HepG2 (cell line): ENCODE data around the gene HLF. TPM values are rescaled to one million over a fixed set of nuclear protein-coding genes. Genes with fewer than 3 reads are reported as not detected.
A peak's percentile ranks its signal among the peaks of the same experiment; 100 is the strongest.

ENCODE experiments used
- ADNP ChIP-seq: sonication (generic); formaldehyde crosslinking; IDR thresholded peaks from 2 replicates; pipeline ENCODE4 v1.4.0; 2020; ENCODE audit warnings: missing genetic modification reagents
- AKNA ChIP-seq: sonication (generic); formaldehyde crosslinking; IDR thresholded peaks from 2 replicates; pipeline ENCODE4 v1.4.0; 2020; ENCODE audit warnings: missing genetic modification reagents, borderline replicate concordance
- KLF9 ChIP-seq: IDR thresholded peaks from 2 replicates; pipeline ENCODE4 v1.6.1; 2016; ENCODE audit warnings: low read depth
- MZF1 ChIP-seq: sonication (generic); formaldehyde crosslinking; IDR thresholded peaks from 2 replicates; pipeline ENCODE4 v1.8.1; 2023; ENCODE audit warnings: mild to moderate bottlenecking, missing genetic modification reagents, borderline replicate concordance
- NCOR1 ChIP-seq: fragments of 200-600 bp; sonication (generic); IDR thresholded peaks from 2 replicates; pipeline ENCODE4 v1.7.0; 2017; ENCODE audit warnings: antibody characterized with exemption, low read length, borderline replicate concordance
- NR2F1 ChIP-seq, 2 experiments: fragments of 450-650 bp in 1 of 2; formaldehyde crosslinking in 1 of 2; IDR thresholded peaks; 2 replicates each; pipeline versions ENCODE4 v1.5.0 to v1.6.1; 2016 to 2020; ENCODE audit warnings: mild to moderate bottlenecking in 1 of 2, missing compliant biosample characterization in 1 of 2, missing genetic modification reagents in 1 of 2, moderate library complexity in 1 of 2
- NRL ChIP-seq: sonication (generic); formaldehyde crosslinking; IDR thresholded peaks from 2 replicates; pipeline ENCODE4 v1.5.0; 2020; ENCODE audit warnings: missing genetic modification reagents, mild to moderate bottlenecking, moderate library complexity, borderline replicate concordance
- RARG ChIP-seq: sonication (generic); formaldehyde crosslinking; IDR thresholded peaks from 2 replicates; pipeline ENCODE4 v1.4.0; 2020; ENCODE audit warnings: low read depth, mild to moderate bottlenecking, missing genetic modification reagents
- REXO4 ChIP-seq: sonication (generic); formaldehyde crosslinking; IDR thresholded peaks from 2 replicates; pipeline ENCODE4 v1.8.0; 2022; ENCODE audit warnings: missing genetic modification reagents, mild to moderate bottlenecking, borderline replicate concordance
- TP53 ChIP-seq: sonication (generic); formaldehyde crosslinking; conservative IDR thresholded peaks from 2 replicates; pipeline ENCODE4 v1.4.0; 2020; ENCODE audit warnings: missing genetic modification reagents
- ZFP41 ChIP-seq: sonication (generic); formaldehyde crosslinking; IDR thresholded peaks from 2 replicates; pipeline ENCODE4 v1.4.0; 2020; ENCODE audit warnings: mild to moderate bottlenecking, missing genetic modification reagents, borderline replicate concordance
- ZFY ChIP-seq: sonication (generic); formaldehyde crosslinking; IDR thresholded peaks from 2 replicates; pipeline ENCODE4 v1.4.0; 2020; ENCODE audit warnings: missing genetic modification reagents
- ZNF124 ChIP-seq: sonication (generic); formaldehyde crosslinking; IDR thresholded peaks from 2 replicates; pipeline ENCODE4 v1.4.0; 2020; ENCODE audit warnings: missing genetic modification reagents
- ZNF687 ChIP-seq: sonication (generic); formaldehyde crosslinking; IDR thresholded peaks from 2 replicates; pipeline ENCODE4 v1.5.1; 2020; ENCODE audit warnings: mild to moderate bottlenecking, missing genetic modification reagents, moderate library complexity
- polyA plus RNA-seq, 8 experiments: library from polyadenylated mRNA; depleted of rRNA in 3 of 8; stranded (reverse) in 7 of 8; unstranded in 1 of 8; fragments of >200 nt; fragmentation: Illumina TruSeq in 4 of 8; extraction: Trizol in 4 of 8; gene quantifications; 2 replicates each; pipeline versions ENCODE4 v1.2.1 to v1.2.3, GENCODE V29; 2011 to 2016; ENCODE audit warnings: low read depth in 4 of 8, missing spikeins in 1 of 8, mixed read lengths in 1 of 8; ENCODE audit not compliant: insufficient read depth in 1 of 8
- total RNA-seq, 5 experiments: library from RNA; depleted of rRNA; stranded (reverse); fragments of >200 nt; fragmentation: Illumina TruSeq; extraction: Trizol; gene quantifications; 2 replicates each; pipeline ENCODE4 v1.2.3, GENCODE V29; 2016; ENCODE audit warnings: low read depth in 1 of 5
- TF ChIP-seq, protein P1 (sequence below): sonication (generic); formaldehyde crosslinking; IDR thresholded peaks from 2 replicates; pipeline ENCODE4 v1.5.1; 2020; ENCODE audit warnings: mild to moderate bottlenecking, missing genetic modification reagents, moderate library complexity
- TF ChIP-seq, protein P2 (sequence below): sonication (generic); formaldehyde crosslinking; IDR thresholded peaks from 2 replicates; pipeline ENCODE4 v1.8.1; 2023; ENCODE audit warnings: mild to moderate bottlenecking, missing genetic modification reagents

The HLF gene
- total and polyA plus RNA-seq, 2 of the 13 experiments (the other 11 are each of a cell fraction or from before 2014, with no cell fraction given): 202 to 346 TPM

DNA sequence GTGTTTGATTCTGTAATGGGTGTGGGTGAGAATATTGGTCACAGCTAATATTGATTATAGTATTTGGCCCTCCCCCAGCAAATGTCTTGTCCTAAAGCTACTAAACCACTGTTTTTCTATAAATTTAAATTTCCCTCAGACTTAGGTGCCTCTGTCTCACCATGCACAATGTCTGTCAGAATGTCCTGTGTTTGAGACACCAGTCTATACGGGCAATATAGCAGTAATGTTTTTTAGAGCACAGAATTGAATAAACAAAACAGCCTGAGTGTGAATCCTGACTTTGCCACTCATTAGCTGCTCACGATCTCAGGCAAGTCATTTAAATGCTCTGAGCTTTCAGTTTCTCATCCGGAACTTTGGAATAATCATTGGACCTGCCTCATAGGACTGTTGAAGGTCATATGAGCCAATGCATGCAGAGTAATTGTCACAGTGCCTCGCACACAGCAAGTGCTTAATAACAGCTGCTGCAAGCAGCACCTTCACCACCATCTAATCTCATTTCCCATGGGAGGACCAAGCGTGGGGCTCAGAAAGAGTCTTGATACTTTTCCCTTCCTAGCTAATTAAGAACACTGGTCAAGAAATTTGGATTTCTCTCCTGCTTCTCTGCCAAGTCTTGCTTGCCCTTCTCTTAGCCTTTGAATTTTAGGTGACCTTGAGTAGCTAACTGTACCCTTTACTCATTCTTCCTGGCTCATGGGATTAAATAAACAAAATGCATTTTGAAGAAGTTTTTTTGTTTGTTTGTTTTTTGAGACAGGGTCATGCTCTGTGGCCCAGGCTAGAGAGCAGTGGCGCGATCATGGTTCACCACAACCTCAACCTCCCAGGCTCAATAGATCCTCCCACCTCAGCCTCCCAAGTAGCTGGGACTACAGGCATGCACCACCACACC, 9.8 kb downstream of the HLF start (continued):
- TF ChIP-seq REXO4 (CRISPR knock-in tag): no peak
- no peak for TF ChIP-seq ZFP41
- TF ChIP-seq, protein P1, sequence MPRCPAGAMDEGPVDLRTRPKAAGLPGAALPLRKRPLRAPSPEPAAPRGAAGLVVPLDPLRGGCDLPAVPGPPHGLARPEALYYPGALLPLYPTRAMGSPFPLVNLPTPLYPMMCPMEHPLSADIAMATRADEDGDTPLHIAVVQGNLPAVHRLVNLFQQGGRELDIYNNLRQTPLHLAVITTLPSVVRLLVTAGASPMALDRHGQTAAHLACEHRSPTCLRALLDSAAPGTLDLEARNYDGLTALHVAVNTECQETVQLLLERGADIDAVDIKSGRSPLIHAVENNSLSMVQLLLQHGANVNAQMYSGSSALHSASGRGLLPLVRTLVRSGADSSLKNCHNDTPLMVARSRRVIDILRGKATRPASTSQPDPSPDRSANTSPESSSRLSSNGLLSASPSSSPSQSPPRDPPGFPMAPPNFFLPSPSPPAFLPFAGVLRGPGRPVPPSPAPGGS: no peak
- TF ChIP-seq ZNF124 (CRISPR knock-in tag): no peak
- TF ChIP-seq ZFY (CRISPR knock-in tag): no peak
- TF ChIP-seq NRL (CRISPR knock-in tag): no peak
- TF ChIP-seq TP53 (CRISPR knock-in tag): no peak
- no peak for TF ChIP-seq RARG (CRISPR knock-in tag)
- no peak for TF ChIP-seq AKNA
- TF ChIP-seq, protein P2, sequence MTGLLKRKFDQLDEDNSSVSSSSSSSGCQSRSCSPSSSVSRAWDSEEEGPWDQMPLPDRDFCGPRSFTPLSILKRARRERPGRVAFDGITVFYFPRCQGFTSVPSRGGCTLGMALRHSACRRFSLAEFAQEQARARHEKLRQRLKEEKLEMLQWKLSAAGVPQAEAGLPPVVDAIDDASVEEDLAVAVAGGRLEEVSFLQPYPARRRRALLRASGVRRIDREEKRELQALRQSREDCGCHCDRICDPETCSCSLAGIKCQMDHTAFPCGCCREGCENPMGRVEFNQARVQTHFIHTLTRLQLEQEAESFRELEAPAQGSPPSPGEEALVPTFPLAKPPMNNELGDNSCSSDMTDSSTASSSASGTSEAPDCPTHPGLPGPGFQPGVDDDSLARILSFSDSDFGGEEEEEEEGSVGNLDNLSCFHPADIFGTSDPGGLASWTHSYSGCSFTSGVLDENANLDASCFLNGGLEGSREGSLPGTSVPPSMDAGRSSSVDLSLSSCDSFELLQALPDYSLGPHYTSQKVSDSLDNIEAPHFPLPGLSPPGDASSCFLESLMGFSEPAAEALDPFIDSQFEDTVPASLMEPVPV: no peak
- TF ChIP-seq NR2F1 (CRISPR knock-in tag; IDR thresholded peaks at IDR 0.05): no peak
- TF ChIP-seq KLF9: no peak
- peak; percentile 19; the same call in 1 of the 2 replicates for TF ChIP-seq ADNP (CRISPR knock-in tag)
- peak; percentile 34; the same call in 1 of the 2 replicates for TF ChIP-seq ZNF687 (CRISPR knock-in tag)
- no peak for TF ChIP-seq MZF1 (CRISPR knock-in tag)
- peak; percentile 73 for TF ChIP-seq NCOR1
